Measurements from ENCODE around the gene C19orf53. TPM values are rescaled to one million over a fixed set of nuclear protein-coding genes. Genes with fewer than 3 reads are reported as not detected.

C19orf53 gene
- total and polyA plus RNA-seq, 2 of the 13 experiments (the other 11 are each of a cell fraction or from before 2014, with no cell fraction given), result 129 to 130 TPM

DNA sequence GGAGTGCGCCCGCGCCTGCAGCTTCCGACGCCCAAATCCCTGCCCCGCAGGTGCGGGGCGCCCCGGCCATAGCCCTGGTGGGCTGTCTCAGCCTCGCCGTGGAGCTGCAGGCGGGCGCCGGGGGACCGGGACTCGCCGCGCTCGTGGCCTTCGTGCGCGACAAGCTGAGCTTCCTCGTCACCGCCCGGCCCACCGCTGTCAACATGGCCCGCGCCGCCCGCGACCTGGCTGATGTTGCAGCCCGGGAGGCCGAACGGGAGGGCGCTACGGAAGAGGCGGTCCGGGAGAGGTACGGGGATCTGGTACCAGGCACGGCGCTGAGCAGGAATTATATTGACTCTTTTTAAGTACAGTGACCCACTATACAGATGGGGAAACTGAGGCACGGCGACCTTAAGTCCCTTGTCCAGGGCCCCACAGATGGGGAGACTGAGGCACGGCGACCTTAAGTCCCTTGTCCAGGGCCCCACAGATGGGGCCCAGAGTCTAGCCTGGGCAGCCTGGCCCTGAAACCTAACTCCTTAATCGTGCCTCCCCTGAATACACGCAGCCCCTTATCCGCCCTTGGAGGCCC is 9.3 kb upstream of the C19orf53 start:
- Histone ChIP-seq H3K27ac (ENCODE audit: extremely low read length, insufficient read depth, low read length) (peak overlapping the region; percentile 56), H3K9me3 (ENCODE audit: low read length) (no peaks in the 10 kb centered on the region), H2AFZ (ENCODE audit: low read length) (no peak overlapping the region), H3K4me3 (replicated peaks in 1 of 3; ENCODE audit: insufficient read depth in 1 of 3, low read depth in 2 of 3, low read length in 3 of 3) (peak overlapping the region; percentile 59 to 87 (median 75)), H3K9ac (ENCODE audit: insufficient read depth, low read depth, low read length) (peak overlapping the region; percentile 73), H3K4me1 (ENCODE audit: insufficient read depth, low read length) (peaks cover 32% of the 10 kb centered on the region), H4K20me1 (ENCODE audit: insufficient read depth, low read length) (no peaks in the 10 kb centered on the region), H3K27me3 (ENCODE audit: control insufficient read depth in 1 of 2, insufficient read depth in 2 of 2, low read length in 2 of 2) (no peaks in the 10 kb centered on the region), H3K79me2 (ENCODE audit: insufficient read depth, low read length) (peaks cover 7% of the 10 kb centered on the region), H3K36me3 (replicated peaks in 1 of 2; ENCODE audit: control insufficient read depth in 1 of 2, insufficient read depth in 2 of 2, low read length in 2 of 2) (peaks cover 0 to 12% of the 10 kb centered on the region in 2 experiments; a peak in 2 of 5 replicates), H3K4me2 (ENCODE audit: low read depth, low read length) (peak overlapping the region; percentile 94)
- ChIA-PET POLR2A (interaction anchor here (0.9 to 2.1 kb wide), 6 partner anchors 10 to 97 kb away, joined by 3 to 21 read pairs (median 5); partner anchors contain the start of gene C19orf53), CTCF (ENCODE audit: low intra/inter-chr PET ratio, low total read pairs) (no interaction called here)
- in situ Hi-C loops (cut with HindIII; ENCODE audit: extremely low pct_ligation_motif_present, low pct_unique_long_range_greater_than_20kb), result loop anchor here (25.0 kb wide), 1 partner anchor 297 kb away; the partner anchor contains the start of genes MISP3 and PALM3
- FAIRE-seq (no peak), ATAC-seq (peak; percentile 50), DNase-seq (ENCODE audit: low spot score) (no peak)
- WGBS (ENCODE audit: low lambda C conversion rate), result 10% methylated on average over 5 of the region's 48 CpGs
- no TSS peak for BruUV-seq (replicated peaks)
- intact Hi-C loops (cut with micrococcal nuclease; ENCODE audit: unreplicated experiment), result no loop called here
- no peak for TF ChIP-seq WIZ (CRISPR knock-in tag; IDR thresholded peaks at IDR 0.05)
- TF ChIP-seq MLLT10 (CRISPR knock-in tag; IDR thresholded peaks at IDR 0.05), result no peak
- no peak for TF ChIP-seq MBD4 (IDR thresholded peaks at IDR 0.05; ENCODE audit: borderline replicate concordance, low read length)
- no peak for TF ChIP-seq FOXO1 (CRISPR knock-in tag; IDR thresholded peaks at IDR 0.05)
- no peak for TF ChIP-seq ZNF746 (CRISPR knock-in tag; IDR thresholded peaks at IDR 0.05)
- TF ChIP-seq ZNF747 (CRISPR knock-in tag; IDR thresholded peaks at IDR 0.05; ENCODE audit: borderline replicate concordance), result no peak
- TF ChIP-seq ZKSCAN8 (CRISPR knock-in tag; IDR thresholded peaks at IDR 0.05; ENCODE audit: borderline replicate concordance), result no peak
- no peak for TF ChIP-seq YY1 (IDR thresholded peaks at IDR 0.05; ENCODE audit: insufficient read depth, insufficient replicate concordance, low read depth, low read length)
- no peak for TF ChIP-seq TOE1 (CRISPR knock-in tag; IDR thresholded peaks at IDR 0.05)
- TF ChIP-seq, protein P1, sequence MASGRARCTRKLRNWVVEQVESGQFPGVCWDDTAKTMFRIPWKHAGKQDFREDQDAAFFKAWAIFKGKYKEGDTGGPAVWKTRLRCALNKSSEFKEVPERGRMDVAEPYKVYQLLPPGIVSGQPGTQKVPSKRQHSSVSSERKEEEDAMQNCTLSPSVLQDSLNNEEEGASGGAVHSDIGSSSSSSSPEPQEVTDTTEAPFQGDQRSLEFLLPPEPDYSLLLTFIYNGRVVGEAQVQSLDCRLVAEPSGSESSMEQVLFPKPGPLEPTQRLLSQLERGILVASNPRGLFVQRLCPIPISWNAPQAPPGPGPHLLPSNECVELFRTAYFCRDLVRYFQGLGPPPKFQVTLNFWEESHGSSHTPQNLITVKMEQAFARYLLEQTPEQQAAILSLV (CRISPR knock-in tag; IDR thresholded peaks at IDR 0.05; ENCODE audit: borderline replicate concordance), result no peak
- no peak for TF ChIP-seq FLYWCH1 (CRISPR knock-in tag; IDR thresholded peaks at IDR 0.05)
- TF ChIP-seq ZNF564 (CRISPR knock-in tag; IDR thresholded peaks at IDR 0.05), result no peak
- TF ChIP-seq ZKSCAN5 (CRISPR knock-in tag; IDR thresholded peaks at IDR 0.05), result no peak
- TF ChIP-seq, protein P2, sequence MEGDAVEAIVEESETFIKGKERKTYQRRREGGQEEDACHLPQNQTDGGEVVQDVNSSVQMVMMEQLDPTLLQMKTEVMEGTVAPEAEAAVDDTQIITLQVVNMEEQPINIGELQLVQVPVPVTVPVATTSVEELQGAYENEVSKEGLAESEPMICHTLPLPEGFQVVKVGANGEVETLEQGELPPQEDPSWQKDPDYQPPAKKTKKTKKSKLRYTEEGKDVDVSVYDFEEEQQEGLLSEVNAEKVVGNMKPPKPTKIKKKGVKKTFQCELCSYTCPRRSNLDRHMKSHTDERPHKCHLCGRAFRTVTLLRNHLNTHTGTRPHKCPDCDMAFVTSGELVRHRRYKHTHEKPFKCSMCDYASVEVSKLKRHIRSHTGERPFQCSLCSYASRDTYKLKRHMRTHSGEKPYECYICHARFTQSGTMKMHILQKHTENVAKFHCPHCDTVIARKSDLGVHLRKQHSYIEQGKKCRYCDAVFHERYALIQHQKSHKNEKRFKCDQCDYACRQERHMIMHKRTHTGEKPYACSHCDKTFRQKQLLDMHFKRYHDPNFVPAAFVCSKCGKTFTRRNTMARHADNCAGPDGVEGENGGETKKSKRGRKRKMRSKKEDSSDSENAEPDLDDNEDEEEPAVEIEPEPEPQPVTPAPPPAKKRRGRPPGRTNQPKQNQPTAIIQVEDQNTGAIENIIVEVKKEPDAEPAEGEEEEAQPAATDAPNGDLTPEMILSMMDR (CRISPR knock-in tag; IDR thresholded peaks at IDR 0.05), result no peak
- TF ChIP-seq ZNF441 (CRISPR knock-in tag; IDR thresholded peaks at IDR 0.05; ENCODE audit: borderline replicate concordance), result peak; percentile 86
- no peak for TF ChIP-seq BHLHE40 (IDR thresholded peaks at IDR 0.05; ENCODE audit: low read length)
- TF ChIP-seq ZNF12 (CRISPR knock-in tag; IDR thresholded peaks at IDR 0.05), result no peak
- no peak for TF ChIP-seq TBX2 (CRISPR knock-in tag; IDR thresholded peaks at IDR 0.05; ENCODE audit: borderline replicate concordance)
- TF ChIP-seq SP4 (CRISPR knock-in tag; IDR thresholded peaks at IDR 0.05), result no peak
- 0 out of 2 replicates have a peak, but pooled peaks have one; percentile 15 for TF ChIP-seq ZMYM3 (CRISPR knock-in tag; IDR thresholded peaks at IDR 0.05)
- TF ChIP-seq NFRKB (IDR thresholded peaks at IDR 0.05), result no peak
- TF ChIP-seq ZNF225 (CRISPR knock-in tag; IDR thresholded peaks at IDR 0.05), result no peak
- 0 out of 2 replicates have a peak, but pooled peaks have one; percentile 45 for TF ChIP-seq ZNF572 (CRISPR knock-in tag; IDR thresholded peaks at IDR 0.05)
- TF ChIP-seq ZNF556 (CRISPR knock-in tag; IDR thresholded peaks at IDR 0.05; ENCODE audit: borderline replicate concordance), result no peak
- 0 out of 2 replicates have a peak, but pooled peaks have one; percentile 19 for TF ChIP-seq ZNF607 (CRISPR knock-in tag; IDR thresholded peaks at IDR 0.05; ENCODE audit: borderline replicate concordance)
- TF ChIP-seq ZNF790 (CRISPR knock-in tag; IDR thresholded peaks at IDR 0.05; ENCODE audit: borderline replicate concordance), result no peak

Data from HepG2 (cell line).